Stimulated activated naive CD8-positive, alpha-beta T cell treated with anti-CD3 and anti-CD28 coated beads, Interleukin-15, Interleukin-2, amounts not matched to agents 100 U/mL and 50 U/mL, for 24 hours (primary cell): ENCODE measurements around the gene CLASP1.

Source experiments
- ATAC-seq: fragments of 150-1000 bp; cut with Tn5 transposase; one replicate; pipeline ENCODE4 v1.10.0; 2021
- DNase-seq: peaks from one replicate; pipeline ENCODE4 v3.0.0; 2021

CLASP1 gene

DNA sequence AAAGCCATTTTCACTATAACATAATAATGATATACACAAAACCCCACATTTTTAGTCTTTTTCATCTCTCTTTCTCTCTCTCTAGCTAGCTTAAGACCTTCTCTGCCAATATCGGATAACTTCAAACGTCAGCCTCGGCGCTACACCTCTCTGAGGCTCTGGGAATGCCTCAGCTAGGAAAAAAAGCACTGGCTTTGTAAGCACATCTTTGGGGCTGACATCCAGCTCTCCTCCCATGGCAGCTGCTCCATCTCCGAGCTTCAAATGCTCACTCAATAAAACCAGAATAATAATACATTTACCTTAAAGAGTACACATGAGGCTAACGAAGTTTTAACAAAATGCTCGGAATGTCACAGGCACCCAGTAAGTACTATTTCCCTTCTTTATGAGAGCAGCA lies 107.8 kb downstream of the CLASP1 start:
- DNase-seq (no peak), ATAC-seq (no peak)

DNA sequence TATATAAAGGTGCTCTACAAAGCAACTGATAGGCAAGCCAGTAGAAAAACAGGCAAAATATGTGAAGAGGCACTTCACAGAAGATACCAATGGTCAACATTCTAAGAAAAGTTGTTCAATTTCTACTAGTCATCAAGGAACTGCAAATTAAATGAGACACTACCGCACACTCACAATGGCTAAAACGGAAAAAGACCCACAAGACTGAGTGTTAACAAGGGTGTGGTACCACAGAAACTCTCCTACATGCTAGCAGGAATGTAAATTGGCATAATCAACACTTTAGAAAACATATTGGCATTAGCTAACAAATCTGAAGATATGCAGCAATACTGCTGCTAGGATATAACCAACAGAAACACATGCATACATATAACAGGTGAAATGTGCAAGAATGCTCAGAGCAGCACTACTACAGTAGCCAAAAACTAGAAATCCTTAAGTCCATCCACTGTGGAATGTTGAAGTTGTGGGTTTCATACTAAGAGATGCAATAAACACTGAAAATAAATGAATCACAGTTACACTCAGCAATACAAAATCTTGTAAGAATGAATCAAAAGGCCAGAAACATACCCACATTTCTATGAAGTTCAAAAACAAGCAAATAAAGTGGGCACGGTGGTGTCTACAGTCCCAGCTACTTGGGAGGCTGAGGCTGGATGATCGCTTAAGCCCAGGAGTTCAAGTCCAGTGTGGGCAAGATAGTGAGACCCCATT lies 109.4 kb downstream of the CLASP1 start:
- DNase-seq (no peak), ATAC-seq (no peak)

DNA sequence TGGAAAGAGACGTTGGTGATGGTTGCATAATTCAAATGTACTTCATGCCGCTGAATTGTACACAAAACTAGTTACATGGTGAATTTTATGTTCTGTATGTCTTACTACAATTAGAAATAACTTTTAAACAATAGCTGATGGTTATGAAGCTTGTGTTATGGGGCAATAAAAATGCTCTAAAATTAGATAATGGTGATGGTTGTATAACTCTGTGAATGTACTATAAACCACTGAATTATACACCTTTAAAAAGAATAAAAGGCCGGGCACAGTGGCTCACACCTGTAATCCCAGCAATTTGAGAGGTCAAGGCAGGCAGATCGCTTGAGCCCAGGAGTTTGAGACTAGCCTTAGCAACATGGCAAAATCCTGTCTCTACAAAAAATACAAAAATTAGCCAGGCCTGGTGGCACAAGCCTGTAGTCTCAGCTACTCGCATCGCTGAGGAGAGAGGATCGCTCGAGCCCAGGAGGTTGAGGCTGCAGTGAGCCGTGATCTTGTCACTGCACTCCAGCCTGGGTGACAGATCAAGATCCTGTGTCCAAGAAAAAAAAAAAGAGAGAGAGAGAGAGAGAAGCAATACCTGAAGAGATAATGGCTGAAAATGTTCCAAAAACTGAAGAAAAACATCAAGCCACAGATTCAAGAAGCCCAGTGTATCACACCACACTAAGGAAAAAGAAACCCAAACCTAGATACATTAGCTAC lies 112.3 kb downstream of the CLASP1 start:
- ATAC-seq: no peak
- DNase-seq: no peak

DNA sequence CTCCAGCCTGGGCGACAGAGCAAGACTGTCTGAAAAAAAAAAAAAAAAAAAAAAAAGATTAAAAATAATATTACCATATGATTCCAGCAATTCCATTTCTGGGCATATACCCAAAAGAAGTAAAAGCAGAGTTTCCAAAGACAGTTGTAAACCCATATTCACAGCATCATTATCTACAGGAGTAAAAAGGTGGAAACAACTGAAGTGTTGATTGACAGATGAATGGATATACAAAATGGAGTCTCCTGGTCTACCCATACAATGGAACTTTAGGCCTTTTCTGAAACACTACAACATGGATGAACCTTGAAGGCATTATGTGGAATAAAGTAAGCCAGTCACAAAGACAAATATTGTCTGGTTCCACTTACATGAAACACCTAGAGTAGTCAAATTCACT lies 112.9 kb downstream of the CLASP1 start:
- ATAC-seq (no peak), DNase-seq (no peak)

DNA sequence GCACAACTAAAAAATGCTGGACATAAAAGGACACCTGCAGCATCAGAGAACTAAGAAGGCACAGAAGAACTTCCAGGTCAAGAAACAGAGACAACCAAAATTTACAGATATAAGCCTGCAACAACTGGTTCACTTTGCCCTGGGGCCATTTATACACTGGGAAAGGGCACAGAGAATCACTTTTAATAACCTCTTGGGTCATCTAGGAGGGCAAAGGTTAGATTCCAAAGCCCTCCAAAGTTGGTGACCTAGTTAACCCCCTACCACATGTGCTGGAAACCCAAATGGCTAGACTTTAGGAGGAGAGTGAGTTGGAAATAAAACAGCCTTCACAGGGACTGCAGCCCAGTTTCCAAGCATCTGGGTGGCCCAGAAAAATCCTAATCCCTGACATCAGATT lies 115.3 kb downstream of the CLASP1 start:
- ATAC-seq: no peak
- no peak for DNase-seq

DNA sequence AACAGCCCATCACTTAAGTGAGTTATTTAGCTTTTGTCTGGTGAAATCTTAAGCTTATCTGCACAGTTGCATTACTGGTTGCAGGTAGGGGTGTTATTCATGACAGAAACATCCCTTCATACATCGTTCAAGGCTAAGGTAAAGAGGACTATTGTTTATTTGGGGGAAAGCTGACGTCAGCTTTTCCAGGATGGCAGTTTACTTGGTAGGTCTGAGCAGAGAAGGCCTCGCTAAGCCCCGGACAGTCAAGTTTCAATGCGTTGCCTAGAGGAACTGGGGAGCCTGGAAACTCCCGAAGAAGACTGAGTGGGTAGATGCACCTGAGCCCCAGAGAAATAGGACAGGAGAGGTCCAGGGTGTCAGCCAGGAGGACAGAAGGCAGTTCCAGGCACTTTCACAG lies 116.4 kb downstream of the CLASP1 start:
- ATAC-seq: no peak
- DNase-seq: no peak

DNA sequence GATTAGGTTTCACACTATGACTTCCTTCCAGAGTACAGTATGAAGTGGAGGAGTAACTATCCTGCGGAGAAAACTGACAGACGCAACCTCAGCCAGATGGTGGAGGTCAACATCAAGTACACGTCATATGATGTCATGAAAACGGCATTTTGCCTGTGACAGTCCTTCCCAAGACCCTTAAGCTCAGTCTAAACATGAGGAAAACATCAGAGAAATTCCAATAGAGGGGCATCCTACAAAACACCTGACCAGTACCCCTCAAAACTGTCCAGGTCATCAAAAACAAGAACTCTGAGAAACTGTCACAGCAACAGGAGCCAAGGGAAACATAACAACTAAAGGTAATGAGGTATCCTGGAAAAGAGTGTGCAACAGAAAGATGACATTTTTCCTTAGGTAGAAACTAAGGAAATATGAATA lies 116.9 kb downstream of the CLASP1 start:
- DNase-seq (no peak), ATAC-seq (no peak)

DNA sequence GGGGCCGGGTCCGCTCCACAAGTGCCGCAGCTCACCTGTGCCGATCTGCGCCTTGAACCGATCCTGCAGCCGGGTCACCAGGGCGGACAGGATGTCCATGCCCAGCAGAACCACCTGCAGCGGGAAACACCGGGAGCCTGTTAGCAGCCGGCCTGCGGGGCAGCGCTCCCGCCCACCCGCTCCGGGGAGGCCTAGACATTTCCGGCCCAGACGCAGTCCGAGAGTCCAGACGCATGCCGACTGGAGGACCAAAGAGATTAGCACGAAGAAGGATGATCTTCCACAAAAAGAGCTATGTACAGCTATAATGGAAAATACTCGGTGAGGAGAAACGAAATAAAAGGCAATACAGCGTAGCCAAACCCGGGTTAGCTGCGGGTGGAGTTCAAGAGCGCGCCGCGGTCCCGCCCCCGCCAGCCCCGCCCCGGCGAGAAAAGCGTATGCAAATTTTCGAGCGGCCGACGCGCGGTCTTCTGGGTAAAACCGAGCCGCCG lies 119.0 kb downstream of the CLASP1 start:
- peak; percentile 57 for ATAC-seq
- peak; percentile 85 for DNase-seq

DNA sequence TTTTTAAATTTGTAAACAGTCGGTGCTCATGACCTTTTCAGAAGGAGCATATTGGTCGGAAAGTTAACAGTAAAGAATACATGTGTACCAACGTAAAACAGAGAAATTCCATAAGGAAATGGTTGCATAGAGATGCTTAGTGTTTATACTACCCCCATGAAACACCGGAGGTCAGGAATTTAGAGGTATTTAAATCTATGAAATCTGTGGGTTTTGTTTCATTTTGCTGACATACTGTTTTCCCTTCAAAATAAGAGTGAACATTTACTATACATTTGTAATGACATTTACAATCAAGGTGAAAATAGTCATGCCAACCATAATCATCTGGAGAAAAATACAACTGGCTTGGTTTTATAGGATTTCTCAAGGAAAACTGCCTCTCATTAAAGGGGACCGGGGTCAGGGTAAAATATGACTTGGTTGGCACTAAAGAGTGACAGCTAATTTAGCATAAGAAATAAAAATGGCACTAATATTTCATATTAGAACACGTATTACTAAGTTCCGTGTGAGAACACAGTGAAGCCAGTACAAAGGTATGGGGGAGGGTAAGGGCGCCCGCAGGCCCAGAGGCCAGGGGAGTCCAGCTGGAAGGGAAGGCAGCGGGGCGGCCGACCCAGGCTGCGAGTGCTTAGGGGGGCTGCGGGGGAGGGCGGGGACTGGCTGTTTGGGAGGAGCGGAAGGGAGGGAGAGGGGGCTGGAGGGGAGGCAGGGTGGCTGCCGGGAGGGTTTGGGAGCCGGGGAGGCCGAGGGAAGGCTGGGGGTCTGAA lies 119.6 kb downstream of the CLASP1 start:
- no peak for ATAC-seq
- DNase-seq: no peak

DNA sequence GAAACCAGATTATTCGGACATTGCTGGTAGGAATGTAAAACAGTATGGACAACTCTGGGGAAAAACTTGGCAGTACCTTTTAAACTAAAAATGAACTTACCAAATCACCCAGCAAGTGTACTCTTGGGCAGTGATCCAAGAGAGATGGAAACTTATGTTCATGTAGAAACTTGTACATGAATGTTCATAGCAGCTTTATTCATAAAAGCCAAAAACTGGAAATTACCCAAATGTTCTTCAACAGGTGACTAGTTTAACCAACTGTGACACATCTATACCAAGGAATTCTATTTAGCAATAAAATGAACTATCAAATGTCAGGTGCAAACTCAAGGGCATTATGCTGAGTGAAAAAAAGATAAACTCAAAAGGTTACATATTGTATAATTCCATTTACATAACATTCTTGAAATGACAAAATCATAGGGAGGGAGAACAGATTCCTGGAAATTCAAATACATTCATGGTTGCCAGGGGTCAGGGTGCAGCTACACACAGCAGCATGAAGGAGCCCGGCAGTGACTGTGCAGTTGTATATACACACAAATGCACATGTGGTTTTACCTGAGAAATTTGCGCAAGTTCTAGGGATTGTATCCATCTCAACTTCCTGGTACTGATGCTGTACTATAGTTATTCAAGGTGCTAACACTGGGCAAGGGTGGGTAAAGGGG lies 122.1 kb downstream of the CLASP1 start:
- peak; percentile 41 for ATAC-seq
- peak; percentile 50 for DNase-seq

DNA sequence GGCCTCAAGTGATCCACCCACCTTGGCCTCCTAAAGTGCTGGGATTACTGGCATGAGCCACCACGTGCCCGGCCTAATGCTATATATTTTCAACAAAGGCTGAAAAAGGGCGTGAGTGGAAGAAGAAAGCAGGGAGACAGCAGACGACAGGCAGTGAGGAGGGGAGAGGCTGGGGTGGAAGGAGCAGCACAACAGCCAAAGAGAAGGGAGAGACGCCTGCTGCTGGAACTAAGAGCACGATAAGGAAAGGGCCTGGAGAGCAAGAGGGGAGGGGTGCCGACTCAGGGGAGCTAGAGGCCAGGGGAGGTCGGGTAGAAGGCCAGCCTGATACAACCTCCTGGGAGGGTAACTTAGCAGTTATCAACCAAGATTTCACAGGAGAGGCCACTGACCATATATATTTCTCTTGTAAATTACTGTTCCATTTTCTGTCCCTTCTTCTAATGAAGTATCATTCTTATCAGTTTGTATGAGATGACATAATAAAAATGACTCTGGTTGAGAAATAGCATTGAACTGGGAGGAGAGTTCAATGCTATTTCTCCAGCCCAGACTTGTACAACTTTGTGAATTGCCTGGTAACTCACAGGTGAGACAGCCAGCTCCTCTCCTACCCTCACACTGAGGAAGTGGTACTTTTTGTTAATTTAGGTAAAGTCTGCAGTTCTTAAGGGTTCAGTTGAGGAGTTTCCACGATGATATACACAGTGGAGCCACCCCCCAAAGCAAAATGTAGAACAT lies 124.4 kb downstream of the CLASP1 start:
- ATAC-seq (no peak), DNase-seq (no peak)

DNA sequence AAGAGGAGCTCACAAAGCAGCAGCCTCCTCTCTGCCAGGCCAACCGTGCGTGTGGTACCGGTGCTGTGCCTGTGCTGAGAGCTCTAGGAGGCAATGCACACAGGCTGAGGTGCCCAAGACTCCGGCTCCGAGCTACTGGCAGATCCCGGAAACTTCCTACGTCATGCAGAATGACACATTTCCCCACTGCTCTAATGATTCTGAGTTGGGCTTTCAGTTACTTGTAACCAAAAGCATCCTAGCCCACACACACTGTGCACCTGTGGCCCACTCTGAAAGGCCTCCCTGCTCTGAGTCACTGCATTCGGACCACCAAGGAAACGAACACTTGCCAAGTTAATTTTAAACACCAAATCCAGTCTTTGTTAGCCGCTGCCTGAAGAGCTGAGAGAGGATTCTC lies 127.9 kb downstream of the CLASP1 start:
- DNase-seq: no peak
- ATAC-seq: no peak

DNA sequence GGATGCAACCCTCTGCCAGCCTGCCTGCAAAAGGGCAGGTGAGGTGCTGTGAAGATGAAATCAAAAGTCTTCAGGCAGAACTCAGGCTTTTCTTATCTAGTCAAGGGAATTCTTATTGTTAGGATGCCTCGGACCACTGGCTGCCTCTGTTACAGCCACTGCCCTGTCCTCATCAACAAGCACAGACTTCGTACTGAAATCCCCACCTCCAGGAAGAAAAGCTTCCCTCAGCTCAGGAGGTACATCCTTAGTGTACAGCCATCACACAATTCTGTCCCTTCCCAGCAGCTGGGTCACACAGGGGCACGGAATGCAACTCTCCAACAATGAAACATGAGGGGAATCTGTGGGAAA lies 128.6 kb downstream of the CLASP1 start:
- ATAC-seq: no peak
- no peak for DNase-seq

DNA sequence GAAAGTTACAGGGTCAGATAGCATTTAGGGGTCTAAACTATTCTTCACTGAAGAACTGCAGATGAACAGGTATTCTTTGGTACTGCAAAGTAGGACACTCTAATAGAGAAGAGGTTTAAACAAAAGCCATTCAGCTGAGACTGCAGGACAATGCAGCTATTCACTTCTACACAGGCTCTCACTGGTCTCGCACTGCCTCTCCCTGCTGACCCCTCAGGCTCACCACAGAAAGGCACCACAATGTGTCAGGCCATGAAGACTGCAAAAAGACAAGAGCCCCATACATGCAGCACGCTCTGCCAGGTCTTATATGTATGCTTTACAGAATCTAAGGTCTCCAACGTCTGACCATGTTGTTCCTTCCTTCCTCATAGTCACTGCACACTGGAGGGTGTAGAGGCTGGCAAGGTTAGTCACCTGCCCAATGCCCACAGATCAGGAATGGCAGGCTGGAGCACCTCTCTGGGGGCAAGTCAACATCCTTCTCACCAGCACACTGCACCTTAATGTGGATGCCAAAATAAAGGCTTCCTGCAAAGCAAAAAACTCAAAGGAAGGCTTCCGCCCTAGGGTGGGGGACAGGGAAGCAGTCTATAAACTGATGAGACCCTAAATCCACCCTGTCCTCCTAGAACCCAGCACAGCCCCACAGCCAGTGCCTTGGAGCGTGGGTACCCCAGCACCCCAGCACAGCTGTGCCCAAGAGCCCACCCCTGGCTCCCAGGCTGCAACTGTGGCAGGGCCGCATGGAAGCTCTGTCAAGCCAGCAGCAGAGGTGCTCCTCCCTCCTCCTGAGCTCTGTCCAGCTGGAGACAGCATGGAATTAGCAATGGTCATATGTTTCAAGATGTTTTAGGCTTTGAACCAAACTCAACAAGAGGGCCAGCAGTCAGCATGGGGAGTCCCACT lies 129.3 kb downstream of the CLASP1 start:
- no peak for ATAC-seq
- no peak for DNase-seq

DNA sequence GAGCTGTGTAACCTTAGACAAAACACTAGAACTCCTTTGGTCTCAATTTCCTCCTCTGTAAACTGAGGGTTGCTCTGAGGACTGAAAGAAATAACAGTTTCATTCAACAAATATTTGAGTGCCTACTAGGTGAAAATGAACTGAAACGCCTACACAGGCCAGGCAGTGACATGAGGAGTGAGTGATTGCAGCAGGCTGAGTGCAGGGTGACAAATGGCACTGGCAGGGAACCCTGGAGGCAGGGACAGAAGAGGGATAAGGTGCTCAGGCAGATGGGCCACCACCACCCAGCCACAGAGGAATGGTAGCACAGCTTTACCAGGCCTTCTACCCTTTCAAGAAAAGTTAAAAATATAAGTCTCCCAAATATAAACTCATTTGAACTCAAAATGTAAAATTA lies 130.1 kb downstream of the CLASP1 start:
- ATAC-seq: no peak
- no peak for DNase-seq

DNA sequence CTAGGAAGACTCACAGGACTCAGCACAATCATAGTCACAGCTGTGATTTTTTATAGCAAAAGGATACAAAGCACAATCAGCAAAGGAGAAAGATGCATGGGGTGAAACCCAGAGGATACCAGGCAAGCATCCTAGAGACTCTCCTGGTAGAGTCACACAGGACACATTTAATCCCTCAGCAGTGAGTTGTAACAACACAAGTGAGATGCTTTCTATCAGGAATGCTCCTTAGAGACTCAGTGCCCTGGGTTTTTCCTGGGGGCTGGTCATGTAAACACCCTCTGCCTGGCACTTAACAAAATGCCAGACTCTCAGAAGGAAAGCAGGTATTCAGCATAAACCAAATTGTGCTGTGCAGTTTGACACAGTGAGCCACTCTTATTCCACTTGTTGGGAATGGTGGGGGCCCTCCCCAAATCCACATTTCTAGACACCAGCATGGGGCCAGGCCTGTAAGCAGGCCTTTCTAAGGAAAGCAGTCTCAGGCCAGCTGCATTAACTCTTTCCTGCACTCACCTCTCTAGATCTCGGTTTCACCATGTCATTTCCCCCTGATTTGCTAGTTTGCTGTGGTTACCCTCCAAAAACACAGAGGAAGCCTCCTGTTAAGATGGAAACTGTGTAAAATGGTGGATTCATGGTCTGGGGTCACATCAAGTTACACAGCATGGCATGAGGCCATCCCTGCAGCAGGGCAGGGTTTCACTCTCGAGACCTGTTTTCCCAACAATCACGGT lies 135.5 kb downstream of the CLASP1 start:
- peak; percentile 36 for ATAC-seq

DNA sequence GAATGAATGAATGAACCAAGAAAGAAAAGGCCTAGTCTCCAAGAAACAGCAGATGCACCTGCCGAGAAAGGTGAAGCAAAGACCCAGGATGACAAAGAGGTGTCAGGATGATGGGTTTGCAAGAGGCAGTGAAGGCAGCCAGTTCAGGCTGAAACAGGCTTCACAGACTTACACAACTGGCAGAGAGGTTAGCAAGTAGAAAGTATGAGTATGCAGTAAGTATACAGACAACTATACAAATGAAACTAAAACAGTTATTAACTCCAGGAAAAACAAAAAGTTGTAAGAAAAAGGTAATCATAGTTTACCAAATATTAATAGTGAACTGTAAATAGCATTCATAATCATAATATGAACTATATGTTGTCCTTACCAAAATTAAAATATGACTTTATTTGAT lies 138.4 kb downstream of the CLASP1 start:
- DNase-seq (no peak), ATAC-seq (no peak)

More for the DNA sequence above, 135.5 kb downstream of the CLASP1 start:
- DNase-seq: no peak

DNA sequence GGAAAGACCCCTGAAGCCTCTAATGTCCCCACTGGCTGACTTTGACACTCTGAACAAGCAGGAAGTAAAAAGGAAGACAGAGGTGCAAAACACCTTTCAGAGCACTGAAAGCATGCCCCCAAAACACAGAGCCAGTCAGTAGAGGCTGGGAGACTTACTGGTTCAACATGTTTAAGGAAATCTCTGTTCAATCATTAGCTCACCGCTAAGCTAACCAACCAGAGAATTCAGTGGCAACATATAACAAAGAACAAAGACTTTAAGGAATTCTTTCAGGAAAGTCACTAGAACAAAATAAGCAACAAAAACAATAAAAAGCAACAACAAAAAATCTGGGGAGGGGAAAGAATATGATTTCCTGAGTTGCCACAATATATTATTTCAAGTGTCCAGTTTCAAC lies 142.6 kb downstream of the CLASP1 start:
- no peak for ATAC-seq
- DNase-seq: no peak

DNA sequence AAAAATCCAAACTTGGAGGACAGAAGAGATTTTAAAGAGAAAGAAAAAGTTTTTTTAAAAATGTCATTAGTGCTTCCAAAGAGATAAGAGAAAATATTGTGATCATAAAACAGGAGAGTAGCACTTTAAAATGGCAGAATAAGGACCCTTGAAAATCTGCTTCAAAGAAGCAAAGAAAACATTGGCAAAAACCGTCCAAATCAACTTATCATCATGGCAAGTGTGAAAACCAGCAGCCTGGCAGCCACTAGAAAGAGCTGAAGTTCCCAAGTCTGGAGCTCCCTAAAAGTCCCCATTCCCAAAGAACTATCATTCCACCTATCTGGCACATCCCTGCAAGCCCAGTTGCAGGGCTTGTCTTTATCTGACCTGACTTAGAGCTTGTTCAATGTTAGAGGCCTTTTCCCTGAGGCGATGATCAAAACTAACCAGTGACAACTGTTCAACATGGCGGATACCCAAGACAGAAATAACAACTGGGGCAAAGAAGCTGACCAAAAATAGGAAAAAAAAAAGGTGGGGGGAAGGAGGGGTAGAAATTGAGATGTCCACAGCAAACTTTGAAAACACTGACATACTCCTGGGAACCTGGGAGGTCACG lies 143.2 kb downstream of the CLASP1 start:
- DNase-seq (no peak), ATAC-seq (no peak)

DNA sequence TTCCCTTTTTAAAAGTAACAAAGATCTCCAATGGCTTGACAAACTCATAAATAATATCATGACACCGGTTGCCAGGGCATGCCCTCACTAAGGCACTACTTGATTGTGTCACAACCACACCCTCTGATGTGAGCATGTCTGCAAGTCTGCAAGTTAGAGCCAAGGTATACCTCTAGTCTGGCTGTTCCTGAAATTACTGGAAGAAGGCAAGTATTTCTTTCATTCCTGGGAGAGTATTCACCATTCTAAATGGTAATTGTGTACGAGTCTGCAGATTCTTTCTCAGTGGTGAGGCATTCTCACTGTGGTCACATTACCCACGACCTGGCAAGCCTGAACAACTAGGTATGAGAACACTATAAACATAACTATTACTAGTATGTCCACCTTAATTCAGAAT lies 144.3 kb downstream of the CLASP1 start:
- ATAC-seq (no peak), DNase-seq (no peak)
